HG03520 (cell line): ENCODE results near the gene SMC5.
"Not testable (repeated sequence)": the region's sequence is repeated elsewhere in the genome, so short reads cannot be mapped to it uniquely, and the experiment has no call there.

Source experiments
- ATAC-seq: cut with Tn5 transposase; IDR thresholded peaks from one replicate; pipeline ENCODE4 v1.9.1; 2021; ENCODE audit warnings: mild to moderate bottlenecking, moderate library complexity; ENCODE audit not compliant: unreplicated experiment

SMC5 gene

DNA sequence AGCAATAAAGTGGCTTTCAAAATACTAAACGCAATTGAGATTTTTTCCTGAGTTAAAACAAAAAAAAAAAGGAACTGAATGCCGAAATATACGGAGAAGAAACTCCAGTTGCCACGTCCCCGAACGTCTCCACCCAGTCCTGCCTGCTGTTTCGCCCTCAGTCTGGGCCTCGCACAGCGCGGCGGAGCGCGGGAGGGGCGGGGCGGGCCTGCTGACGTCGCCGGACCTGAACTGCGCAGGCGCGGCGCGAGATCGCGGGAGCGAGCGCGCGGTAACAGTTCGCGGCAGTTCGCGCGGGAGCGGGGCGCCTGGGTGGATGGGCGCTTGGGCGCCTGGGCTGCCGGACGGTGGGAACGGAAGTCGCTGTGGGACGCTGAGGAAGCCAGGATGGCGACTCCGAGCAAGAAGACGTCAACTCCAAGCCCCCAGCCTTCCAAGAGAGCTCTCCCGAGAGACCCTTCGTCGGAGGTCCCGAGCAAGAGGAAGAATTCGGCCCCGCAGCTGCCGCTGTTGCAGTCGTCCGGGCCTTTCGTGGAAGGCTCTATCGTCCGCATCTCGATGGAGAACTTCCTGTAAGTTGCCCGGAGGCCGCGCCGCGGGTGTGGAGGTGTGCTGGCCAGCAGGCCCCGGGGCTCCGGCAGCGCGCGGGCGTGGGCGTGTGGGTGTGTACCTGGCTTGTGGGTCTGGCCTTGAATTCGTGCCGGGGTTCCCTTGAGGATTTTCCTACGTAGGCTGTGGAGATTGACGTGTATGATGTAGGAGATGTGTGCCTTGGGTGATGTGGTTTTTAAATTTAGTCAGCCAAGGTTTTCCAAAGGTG is at the start of gene SMC5:
SMC5 (plus strand) TSS at position 287 of the 820 bp plus-strand sequence; CDS start at position 388, 101 bp downstream.
- peak; percentile 79 for ATAC-seq

DNA sequence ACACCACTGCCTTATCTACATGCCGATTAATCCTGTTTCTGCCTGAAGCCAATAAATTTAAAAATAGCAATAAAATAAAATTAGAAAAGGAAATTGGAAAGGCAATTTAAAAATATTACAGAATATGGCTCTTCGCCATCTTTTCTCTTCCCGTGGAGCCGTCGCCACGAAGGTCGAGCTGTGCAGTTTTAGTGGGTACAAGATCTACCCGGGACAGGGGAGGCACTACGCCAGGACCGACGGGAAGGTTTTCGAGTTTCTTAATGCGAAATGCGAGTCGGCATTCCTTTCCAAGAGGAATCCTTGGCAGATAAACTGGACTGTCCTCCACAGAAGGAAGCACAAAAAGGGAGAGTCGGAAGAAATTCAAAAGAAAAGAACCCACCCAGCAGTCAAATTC is 41.7 kb upstream of the SMC5 start:
- no peak for ATAC-seq

DNA sequence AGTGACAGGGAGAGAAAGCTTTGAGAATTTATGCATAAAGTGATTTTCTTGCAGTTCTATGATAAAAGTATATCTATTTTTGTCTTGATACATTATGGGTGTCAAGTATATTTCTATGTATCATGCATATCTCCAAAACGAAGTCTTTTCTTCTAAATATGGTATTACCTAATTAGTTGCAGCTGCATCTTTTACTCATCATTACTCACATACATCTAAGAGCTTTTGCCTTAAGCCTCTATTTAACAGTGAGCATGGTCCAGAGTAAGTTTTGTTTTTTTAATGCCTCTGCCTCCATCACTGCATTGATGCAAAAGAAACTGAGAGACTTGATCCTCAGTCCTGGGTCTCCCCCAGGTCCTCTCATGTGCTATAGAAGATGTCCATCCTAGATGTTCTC is 40.0 kb upstream of the SMC5 start:
- ATAC-seq, result no peak

DNA sequence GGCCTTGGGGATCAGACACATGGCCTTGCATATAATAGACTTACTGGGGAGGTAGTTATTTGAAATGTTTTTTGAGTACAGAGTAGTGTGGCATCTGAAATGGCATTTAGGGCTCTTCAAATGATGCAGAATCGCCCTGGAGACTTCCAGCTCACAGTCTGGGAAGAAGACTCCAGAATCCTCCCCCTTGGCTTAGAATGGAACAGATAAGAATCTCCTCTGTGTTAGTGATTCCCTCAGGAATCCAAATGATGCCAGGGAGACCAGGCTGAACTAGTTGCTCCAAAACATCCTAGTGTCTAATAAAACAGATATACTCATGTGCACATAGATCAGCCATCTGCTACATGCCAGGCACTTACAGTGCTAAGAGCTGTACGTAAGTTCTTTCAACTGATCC is 38.6 kb upstream of the SMC5 start:
- ATAC-seq, result no peak

DNA sequence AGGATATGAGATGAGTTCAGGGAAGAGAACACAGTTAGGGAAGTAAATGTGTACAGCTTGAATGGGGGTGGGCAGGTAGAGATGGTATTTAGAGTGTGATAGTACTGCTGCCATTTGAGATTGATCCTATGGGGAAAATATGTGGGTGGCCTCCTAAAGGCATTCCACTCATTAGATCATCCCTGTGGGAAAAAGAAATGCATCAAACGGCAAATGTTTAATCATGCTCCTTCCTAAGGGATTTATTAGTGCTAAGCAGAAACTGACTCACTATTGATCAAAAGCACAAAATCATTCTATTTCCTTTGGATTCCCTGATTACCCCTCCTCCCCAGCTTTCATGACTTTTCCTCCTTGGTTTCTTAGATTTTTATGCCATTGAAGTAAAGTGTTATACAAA is 36.4 kb upstream of the SMC5 start:
- no peak for ATAC-seq

DNA sequence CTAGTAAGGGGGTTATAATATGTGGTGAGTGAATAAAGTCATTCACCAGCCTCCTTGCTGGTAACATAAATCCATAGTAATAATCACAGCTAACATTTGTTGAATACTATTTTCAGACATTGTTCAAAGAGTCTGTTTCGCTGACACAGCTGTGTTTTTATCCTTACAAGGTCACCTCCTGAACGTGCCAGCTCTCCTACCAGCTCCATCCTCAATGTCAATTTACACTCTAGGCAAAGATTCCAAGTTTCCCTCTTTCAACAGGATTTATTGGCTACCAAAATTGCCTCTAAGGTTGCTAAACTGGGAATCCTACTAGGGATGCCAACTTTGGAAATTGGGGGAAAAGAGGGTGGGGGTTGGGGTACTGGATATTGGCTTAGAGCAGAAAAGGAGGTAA is 30.7 kb upstream of the SMC5 start:
- no peak for ATAC-seq

DNA sequence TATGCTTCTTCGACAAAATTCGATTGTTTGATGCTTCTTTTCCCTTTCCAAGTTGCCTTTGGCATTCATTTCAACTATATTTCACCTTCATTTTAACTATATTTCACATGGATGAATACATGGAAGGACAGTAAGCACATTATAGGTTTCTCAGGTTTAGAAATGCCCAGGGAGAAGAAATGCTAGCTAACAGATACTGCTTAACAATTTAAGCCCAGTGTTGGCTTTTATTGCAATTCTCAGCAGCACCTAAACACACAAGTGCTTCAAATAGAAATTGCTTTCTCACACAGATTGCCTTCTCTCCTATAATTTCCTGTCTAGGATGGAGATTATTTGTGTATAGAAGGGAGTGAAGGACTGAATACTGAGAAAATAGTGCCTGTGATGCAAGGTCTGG is 30.2 kb upstream of the SMC5 start:
- ATAC-seq, result no peak

DNA sequence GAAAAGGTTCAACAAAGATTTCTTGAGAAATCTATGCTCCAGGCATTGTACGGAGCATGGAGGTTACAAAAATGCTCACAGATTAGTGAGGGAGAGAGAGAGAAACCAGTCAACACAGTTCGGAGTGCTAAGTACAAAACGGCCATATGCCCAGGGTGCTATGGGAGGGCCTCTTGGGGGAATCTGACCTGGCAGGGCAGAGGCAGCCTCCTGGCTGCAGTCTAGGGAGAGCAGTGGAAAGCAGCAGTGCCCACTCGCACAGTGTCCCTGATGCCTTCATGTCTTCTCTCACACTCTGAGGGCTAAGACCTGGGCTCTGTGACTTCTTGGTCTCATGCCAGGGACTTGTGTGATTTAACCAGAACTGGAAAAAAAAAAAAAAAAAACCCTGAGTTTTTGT is 29.8 kb upstream of the SMC5 start:
- ATAC-seq, result no peak

DNA sequence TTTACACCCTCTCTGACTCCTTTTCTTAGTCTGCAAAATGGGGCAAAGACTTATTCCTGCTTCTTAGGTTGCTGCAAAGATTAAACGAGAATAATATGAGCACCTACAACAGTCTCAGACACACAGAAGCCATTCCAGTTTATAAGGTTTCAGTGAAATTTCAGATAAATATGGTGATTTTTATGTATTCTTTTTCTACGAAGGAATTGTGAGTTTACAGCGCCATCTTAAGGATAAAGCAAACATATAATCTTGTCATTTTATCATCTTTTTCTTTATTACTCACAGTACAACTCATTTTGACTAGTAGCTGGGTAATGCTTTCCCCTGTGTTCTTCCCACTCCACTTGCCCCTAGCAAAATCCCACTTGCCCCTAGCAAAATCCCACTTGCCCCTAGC is 29.2 kb upstream of the SMC5 start:
- ATAC-seq, result no peak

DNA sequence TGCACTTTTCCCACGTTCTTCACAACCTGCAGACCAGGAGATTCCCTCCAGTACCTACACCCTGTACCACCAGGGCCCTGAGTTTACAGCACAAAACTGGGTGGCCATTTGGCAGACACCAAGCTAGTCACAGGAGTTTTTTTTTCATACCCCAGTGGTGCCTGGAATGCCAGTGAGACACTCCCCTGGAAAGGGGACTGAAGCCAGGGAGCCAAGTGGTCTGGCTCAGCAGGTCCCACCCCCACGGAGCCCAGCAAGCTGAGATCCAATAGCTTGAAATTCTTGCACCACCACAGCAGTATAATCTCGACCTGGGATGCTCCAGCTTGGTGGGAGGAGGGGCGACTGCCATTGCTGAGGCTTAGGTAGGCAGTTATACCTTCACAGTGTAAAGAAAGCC is 26.3 kb upstream of the SMC5 start:
- ATAC-seq, result no peak

DNA sequence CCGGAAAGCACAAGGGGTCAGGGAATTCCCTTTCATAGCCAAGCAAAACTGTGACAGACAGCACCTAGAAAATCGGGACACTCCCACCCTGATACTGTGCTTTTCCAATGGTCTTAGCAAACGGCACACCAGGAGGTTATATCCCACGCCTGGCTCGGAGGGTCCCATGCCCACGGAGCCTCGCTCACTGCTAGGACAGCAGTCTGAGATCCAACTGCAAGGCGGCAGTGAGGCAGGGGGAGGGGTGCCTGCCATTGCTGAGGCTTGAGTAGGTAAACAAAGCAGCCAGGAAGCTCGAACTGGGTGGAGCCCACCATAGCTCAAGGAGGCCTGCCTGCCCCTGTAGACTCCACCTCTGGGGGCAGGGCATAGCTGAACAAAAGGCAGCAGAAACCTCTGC is 24.6 kb upstream of the SMC5 start:
- ATAC-seq, result not testable (repeated sequence)

DNA sequence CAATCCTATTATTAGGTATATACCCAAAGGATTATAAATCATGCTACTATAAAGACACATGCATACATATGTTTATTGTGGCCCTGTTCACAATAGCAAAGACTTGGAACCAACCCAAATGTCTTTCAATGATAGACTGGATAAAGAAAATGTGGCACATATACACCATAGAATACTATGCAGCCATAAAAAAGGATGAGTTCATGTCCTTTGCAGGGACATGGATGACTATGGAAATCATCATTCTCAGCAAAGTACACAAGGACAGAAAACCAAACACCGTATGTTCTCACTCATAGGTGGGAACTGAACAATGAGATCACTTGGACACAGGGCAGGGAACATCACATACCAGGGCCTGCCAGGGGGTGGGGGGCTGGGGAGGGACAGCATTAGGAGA is 12.8 kb upstream of the SMC5 start:
- ATAC-seq, result not testable (repeated sequence)

DNA sequence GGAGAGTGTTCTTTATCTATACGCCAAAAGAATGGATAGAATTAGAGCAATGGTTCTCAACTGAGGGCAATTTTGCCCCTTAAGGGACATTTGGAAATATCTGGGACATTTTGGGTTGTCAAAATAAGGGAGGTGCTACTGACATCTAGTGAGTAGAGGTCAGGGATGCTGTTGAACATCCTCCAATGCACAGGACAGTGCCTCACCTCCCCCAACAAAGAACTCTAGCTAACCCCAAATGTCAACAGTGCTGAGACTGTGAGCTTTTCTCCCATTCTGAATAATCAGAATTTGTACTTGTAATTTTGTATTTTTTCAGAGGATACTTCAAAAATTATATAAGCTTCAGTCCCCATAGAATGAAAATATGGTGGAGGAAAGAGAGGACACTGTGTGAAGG is 8.6 kb upstream of the SMC5 start:
- ATAC-seq, result no peak

DNA sequence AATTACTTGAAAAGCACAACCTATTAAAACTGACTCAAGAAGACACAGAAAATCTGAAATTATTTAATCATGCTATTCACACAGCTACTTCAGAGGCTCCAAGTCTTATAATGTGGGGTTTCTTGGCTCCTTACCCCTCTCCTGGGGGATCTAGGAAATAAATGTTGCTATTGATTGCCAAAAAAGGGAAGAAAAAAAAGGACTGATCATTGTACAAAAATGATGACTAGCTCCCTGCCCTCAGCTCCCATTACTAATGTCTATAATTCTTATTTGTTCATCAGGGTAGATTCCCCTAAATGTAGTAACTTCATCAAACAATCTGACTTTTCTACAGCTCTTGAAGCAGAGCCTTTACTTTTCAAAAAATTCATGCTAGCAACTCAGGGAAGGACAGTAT is 3.3 kb upstream of the SMC5 start:
- no peak for ATAC-seq

DNA sequence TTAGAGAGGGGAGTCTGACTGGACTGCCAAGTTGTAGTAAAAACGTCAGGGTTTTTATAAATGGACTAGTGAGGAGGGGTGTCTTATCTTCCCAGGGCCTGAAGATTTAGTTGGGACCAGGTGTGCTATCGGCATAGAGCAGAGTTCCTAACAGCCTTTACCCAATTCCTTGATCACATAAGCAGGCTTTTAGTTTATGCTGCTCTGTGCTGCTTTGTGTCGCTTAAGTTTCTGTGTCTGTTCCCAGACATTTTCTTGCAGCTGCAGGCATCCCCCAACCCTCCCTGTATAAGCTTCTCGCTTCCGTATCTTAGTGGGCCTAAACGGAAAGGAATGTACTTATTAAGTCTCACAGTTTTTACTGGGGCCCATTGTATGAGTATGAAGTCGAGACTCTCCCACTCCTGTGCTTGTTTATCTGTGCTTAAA is 2.6 kb upstream of the SMC5 start:
- ATAC-seq, result no peak

DNA sequence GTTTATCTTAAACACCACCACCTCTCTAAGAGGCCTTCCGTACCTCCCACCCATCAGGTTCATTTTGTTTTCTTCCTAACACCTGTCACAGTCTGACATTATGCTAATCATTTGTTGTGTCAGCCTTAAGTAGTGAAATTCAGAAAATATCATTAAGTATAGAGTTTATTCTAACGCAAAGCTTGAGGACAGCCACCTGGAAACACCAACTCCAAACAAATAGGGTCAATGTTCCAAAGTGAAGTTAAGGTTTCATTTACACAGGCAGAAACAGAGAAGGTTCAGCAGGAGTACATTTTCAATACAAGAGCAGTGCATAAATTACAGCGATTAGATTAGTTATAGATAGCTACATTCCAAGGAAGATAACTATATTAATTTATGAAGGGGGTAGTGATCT is 1.3 kb upstream of the SMC5 start:
- ATAC-seq, result no peak

DNA sequence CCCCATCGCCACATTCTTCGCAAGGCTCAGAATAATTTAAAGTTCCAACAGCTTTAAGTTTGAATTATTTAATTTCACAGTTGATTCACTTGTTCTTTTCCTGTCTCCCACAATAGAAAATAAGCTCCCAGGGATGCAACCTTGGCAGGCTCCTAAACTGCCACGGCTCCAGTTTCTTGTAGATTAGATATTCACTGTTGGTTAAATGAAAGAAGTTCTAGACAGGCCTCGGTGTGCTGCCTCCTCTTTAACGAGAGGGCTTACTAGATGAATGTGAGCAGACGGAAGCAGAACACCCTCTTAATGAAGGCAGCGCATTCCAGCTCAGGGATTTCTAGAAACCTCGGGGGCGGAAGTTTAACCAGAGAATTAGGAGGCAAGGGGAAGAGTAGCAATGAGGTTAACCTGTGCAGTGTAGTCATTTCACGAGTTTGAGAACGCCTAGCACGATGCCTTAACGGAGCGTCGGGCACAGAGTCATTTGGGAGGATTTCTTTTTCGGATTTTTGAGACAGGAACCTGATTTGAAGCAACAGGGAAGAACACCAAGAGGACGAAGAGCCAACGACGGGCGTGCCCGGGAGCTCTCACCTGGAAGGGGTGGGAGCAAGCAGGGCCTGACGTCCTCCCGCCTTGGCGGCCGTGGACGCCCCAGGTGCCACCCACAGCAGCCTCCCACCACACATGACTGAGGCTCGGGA is 637 bp upstream of the SMC5 start:
- ATAC-seq, result peak; percentile 34

DNA sequence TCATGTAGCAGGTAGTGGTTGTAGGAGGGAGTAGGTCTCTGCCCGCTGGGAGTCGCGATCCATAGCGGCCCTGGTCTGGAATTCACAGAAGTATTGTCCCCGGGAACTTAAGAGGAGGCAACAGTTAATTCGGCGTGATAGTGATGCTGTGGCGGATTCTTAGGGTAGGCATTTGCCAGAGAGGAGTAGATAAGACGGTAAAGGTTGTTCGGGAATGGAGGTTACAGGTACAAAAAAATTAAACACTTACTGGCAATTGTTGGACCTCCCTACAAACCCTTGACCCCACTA is 679 bp downstream of the SMC5 start:
- no peak for ATAC-seq

DNA sequence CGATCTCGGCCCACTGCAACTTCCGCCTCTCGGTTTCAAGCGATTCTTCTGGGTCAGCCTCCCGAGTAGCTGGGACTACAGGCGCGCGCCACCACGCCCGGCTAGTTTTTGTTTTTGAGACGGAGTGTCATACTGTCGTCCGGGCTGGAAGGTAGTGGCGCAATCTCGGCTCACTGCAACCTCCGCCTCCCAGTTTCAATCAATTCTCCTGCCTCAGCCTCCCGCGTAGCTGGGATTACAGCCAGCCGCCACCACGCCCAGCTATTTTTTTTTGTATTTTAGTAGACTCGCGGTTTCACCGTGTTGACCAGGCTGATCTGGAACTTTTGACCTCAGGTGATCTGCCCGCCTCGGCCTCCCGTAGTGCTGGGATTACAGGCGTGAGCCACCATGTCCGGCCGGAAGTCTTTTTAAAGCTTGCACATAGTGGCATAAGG is 1.2 kb downstream of the SMC5 start:
- ATAC-seq, result no peak

DNA sequence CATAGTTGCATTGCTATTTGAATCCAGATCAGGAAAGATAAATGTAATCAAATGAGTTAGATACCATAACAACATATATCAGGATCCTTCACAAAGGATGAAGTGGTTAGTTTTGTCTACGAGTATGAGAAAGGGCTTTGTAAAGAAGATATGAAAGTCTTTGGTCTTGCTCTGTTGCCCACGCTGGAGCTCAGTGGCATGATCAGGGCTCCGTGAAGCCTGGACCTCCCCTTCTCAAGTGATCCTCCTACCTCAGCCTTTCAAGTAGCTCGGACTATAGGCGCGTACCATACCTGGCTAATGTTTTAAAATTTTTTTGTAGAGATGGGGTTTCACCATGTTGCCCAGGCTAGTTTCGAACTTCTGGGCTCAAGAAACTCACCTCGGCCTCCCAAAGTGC is 1.8 kb downstream of the SMC5 start:
- no peak for ATAC-seq

DNA sequence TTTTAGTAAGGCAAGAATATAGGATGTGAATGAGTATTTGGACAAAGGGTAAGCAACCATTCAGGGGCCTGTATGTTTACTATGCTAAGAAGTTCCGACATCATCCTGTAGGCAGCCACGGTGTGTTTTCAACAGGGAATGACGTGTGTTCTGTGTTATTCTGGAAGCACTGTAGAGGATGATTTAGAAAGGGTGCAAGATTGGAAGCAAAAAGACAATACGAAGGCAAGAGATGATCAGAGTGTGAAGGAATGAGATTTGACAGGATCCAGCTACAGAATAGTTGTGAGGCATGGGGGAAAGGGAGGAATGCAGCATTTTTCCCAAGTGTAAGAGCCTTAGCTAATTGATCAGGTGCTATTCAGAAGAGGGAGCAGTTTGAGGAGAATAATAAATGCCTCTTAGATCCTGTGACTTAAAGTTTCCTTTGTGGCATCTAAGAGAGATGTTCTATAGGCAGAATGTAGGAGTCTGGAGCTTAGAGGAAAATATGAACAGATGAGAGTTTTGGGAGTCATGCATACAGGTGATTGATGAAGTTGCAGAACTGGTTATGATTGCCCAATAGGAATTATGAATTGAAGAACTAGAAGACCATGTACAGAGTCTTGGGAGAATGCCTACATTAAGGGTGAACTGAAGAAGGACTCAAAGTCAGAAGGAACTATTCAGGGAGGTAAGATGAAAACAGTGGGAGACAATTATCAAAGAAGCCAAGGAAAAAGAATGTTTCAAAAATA is 2.5 kb downstream of the SMC5 start:
- ATAC-seq, result no peak

DNA sequence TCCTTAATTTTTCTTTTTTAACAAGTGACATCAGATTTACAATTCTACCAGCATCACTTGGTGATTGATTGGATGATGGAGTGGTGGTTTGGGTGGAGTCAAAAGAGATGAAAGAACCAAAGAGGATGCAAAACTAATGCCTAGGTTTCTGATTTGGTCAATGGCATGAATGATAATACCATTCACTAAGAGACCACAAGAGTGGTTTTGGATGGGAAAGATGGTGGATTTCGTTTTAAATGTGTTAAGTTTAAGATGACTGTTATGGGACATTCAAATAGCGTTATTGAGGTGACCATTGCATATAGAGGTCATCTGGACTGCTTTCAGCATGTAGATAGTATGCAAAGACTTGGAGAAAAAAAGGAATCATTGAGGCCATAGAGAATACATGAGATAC is 3.6 kb downstream of the SMC5 start:
- no peak for ATAC-seq
